Mucosa of rectum (tissue), 2 donors: ENCODE results near the gene MPO.

ENCODE experiments used
- H3K27ac ChIP-seq, 2 donors: one replicate each; pipeline ENCODE4 v1.7.0; 2013; ENCODE audit warnings: inconsistent platforms in 2 of 2, low read depth in 2 of 2, low read length in 2 of 2
- H3K27me3 ChIP-seq, 2 donors: one replicate each; pipeline ENCODE4 v1.7.0; 2013; ENCODE audit warnings: low read length in 2 of 2; ENCODE audit not compliant: control insufficient read depth in 2 of 2, insufficient read depth in 2 of 2
- H3K36me3 ChIP-seq, 2 donors: one replicate each; pipeline ENCODE4 v1.7.0; 2013; ENCODE audit warnings: low read length in 2 of 2; ENCODE audit not compliant: control insufficient read depth in 2 of 2, insufficient read depth in 2 of 2
- H3K4me1 ChIP-seq, 2 donors: one replicate each; pipeline ENCODE4 v1.7.0; 2013; ENCODE audit warnings: low read length in 2 of 2, mild to moderate bottlenecking in 1 of 2; ENCODE audit not compliant: control insufficient read depth in 2 of 2, insufficient read depth in 2 of 2
- H3K4me3 ChIP-seq, 2 donors: one replicate each; pipeline ENCODE4 v1.7.0; 2013; ENCODE audit warnings: low read length in 2 of 2
- H3K9ac ChIP-seq, 2 donors: one replicate each; pipeline ENCODE4 v1.7.0; 2013; ENCODE audit warnings: low read length in 2 of 2, low read depth in 1 of 2, mild to moderate bottlenecking in 1 of 2
- H3K9me3 ChIP-seq, 2 donors: one replicate each; pipeline ENCODE4 v1.7.0; 2013; ENCODE audit warnings: low read length in 2 of 2; ENCODE audit not compliant: control insufficient read depth in 2 of 2
- donor health status: healthy.
- donor health status: Normal muscosa, but diverticular disease.

Gene MPO

GRCh38 chr17:58269557-58270291, 11.0 kb downstream of the MPO start:
- Histone ChIP-seq H3K27ac (no peak overlapping the region), H3K9ac (no peak overlapping the region), H3K36me3 (no peaks in the 10 kb centered on the region), H3K27me3 (no peaks in the 10 kb centered on the region), H3K4me3 (no peak overlapping the region), H3K4me1 (no peaks in the 10 kb centered on the region), H3K9me3 (no peaks in the 10 kb centered on the region)

DNA sequence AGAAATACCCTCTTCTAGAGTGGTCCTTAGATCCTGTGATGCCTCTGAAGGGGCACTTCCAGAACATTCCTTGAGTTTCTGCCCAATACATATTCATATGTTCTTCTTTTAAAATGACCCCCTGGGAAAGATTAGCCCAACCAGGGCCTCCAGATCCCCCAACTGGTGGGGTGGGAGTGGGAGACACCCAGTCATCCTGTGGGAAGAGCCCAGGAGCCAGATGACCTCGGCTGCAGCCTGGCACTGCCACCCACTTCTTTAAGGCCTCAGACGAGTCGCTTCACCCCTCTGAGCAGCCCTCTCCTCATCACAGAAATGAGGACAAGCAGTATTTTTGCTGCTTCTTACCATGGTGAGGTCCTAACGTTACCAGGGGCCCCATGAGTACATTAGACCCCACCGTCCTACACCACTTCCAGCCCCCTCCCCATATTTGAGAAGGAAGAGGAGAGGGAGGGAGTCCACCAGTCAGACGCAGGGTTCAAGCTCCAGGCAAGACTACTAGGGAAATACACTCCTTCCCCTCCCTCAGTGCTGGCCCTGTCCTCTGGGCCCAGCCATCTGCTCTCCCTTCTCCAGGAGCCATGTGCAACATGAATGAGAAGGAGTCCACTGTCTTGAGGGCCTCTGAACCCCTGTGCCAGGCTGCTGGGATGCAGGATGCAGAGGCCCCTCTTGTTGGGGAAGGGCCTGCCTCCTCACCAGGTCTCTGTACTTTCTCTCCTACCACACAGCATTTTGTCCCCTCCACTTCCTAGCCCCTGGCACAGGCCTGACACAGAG, 11.8 kb downstream of the MPO start:
- no peak overlapping the region for H3K9ac ChIP-seq
- no peak overlapping the region for H3K27ac ChIP-seq
- no peaks in the 10 kb centered on the region for H3K36me3 ChIP-seq
- no peaks in the 10 kb centered on the region for H3K9me3 ChIP-seq
- no peak overlapping the region for H3K4me3 ChIP-seq
- H3K27me3 ChIP-seq = peaks cover under 1 to 2% of the 10 kb centered on the region in 2 donors
- H3K4me1 ChIP-seq = no peaks in the 10 kb centered on the region

- Histone ChIP-seq H3K4me3 (no peak overlapping the region), H3K9ac (no peak overlapping the region), H3K36me3 (no peaks in the 10 kb centered on the region), H3K9me3 (no peaks in the 10 kb centered on the region), H3K27me3 (peaks cover 5 to 7% of the 10 kb centered on the region in 2 donors), H3K27ac (no peak overlapping the region), H3K4me1 (no peaks in the 10 kb centered on the region)
Measured at GRCh38 chr17:58268326-58268725, 12.4 kb downstream of the MPO start.

- Histone ChIP-seq H3K9me3 (no peaks in the 10 kb centered on the region), H3K27ac (no peak overlapping the region), H3K4me3 (no peak overlapping the region), H3K27me3 (peaks cover 5 to 7% of the 10 kb centered on the region in 2 donors), H3K9ac (no peak overlapping the region), H3K36me3 (no peaks in the 10 kb centered on the region), H3K4me1 (no peaks in the 10 kb centered on the region)
Measured at GRCh38 chr17:58267347-58268324, 13.1 kb downstream of the MPO start.

DNA sequence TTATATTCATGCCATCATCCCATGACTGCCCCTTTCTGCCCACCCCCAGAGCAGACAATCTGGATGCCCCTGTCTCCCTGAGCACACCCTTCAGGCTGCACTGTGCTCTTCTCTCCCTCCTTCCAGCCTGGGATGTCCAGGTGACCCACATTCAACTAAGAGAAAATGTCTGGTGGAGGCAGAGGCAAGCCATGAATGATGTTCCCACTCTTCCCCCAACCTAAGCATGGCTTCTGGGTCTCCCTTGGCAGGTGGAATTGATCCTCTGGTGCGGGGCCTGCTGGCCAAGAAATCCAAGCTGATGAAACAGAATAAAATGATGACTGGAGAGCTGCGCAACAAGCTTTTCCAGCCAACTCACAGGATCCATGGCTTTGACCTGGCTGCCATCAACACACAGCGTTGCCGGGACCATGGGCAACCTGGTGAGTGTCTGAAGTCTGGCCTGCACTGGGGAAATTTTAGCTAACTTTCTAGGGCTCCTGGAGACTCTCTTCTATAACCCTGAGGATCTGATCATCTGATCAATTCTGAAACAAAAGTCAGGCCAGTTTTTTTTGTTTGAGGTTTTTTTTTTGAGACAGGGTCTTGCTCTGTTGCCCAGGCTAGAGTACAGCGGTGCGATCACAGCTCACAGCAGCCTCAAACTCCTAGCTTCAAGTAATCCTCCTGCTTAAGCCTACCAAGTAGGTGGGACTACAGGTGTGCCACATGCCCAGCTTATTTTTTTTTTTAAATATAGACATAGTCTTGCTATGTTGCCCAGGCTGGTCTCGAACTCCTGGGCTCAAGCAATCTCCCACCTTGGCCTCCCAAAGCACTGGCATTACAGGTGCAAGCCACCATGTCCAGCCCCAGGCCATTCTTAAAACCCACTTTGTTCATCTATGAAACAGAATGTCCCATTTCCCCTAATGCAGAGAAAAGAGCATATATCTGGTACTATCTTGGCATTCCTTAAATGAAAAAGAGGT, 14.5 kb downstream of the MPO start:
- Histone ChIP-seq H3K27me3 (peaks cover 10 to 12% of the 10 kb centered on the region in 2 donors), H3K4me1 (no peaks in the 10 kb centered on the region), H3K36me3 (no peaks in the 10 kb centered on the region), H3K9me3 (no peaks in the 10 kb centered on the region), H3K27ac (no peak overlapping the region), H3K9ac (no peak overlapping the region), H3K4me3 (no peak overlapping the region)

- Histone ChIP-seq H3K36me3 (no peaks in the 10 kb centered on the region), H3K27ac (no peak overlapping the region), H3K9ac (no peak overlapping the region), H3K4me3 (no peak overlapping the region), H3K27me3 (peaks cover 12 to 13% of the 10 kb centered on the region in 2 donors), H3K4me1 (no peaks in the 10 kb centered on the region), H3K9me3 (no peaks in the 10 kb centered on the region)
Measured at GRCh38 chr17:58265271-58265670, 15.5 kb downstream of the MPO start.

- H3K27ac ChIP-seq = no peak overlapping the region
- no peak overlapping the region for H3K4me3 ChIP-seq
- H3K9me3 ChIP-seq = no peaks in the 10 kb centered on the region
- H3K9ac ChIP-seq = no peak overlapping the region
- H3K36me3 ChIP-seq = no peaks in the 10 kb centered on the region
- peaks cover 12 to 13% of the 10 kb centered on the region in 2 donors for H3K27me3 ChIP-seq
- no peaks in the 10 kb centered on the region for H3K4me1 ChIP-seq
Measured at GRCh38 chr17:58264407-58265103, 16.2 kb downstream of the MPO start.

DNA sequence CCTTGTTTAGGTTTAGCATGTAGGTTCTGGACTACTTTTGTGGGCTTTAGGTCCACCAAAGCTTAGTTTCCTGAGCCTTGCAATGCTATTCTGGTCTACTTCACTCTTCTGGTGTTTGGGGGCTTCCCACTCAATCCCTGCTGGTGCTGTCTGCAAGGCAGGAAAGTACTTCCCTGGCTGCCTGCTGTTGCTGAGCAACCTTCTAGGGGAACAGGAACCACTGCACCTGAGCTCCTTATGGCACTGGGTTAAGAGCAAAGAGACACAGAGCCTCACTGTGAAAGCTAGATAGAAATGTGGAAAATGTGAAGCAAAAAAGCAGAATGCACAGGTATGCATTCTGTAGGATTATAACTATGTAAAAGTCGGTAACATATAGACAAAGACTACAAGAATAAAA, 17.0 kb downstream of the MPO start:
- no peaks in the 10 kb centered on the region for H3K9me3 ChIP-seq
- no peaks in the 10 kb centered on the region for H3K4me1 ChIP-seq
- no peak overlapping the region for H3K4me3 ChIP-seq
- no peaks in the 10 kb centered on the region for H3K36me3 ChIP-seq
- no peak overlapping the region for H3K27ac ChIP-seq
- no peak overlapping the region for H3K9ac ChIP-seq
- peaks cover 12 to 13% of the 10 kb centered on the region in 2 donors for H3K27me3 ChIP-seq

DNA sequence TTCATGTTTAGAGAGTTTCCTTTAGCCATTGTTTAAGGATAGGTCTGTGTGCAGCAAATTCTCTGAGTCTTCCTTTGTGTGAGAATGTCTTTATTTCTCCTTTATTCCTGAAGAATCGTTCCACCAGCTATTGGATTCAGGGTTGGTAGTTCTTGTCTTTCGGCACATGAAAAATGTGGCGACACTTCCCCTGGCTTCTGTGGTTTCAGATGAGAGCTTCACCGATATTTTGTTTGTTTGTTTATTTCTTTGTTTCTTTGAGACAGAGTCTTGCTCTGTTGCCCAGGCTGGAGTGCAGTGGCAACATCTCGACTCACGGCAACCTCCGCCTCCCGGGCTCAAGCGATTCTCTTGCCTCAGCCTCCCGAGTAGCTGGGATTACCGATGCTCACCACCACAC, 18.6 kb downstream of the MPO start:
- no peak overlapping the region for H3K9ac ChIP-seq

More for the DNA sequence above, 18.6 kb downstream of the MPO start:
- Histone ChIP-seq H3K4me1 (no peaks in the 10 kb centered on the region), H3K27ac (no peak overlapping the region), H3K9me3 (no peaks in the 10 kb centered on the region), H3K36me3 (no peaks in the 10 kb centered on the region), H3K27me3 (peaks cover 12 to 13% of the 10 kb centered on the region in 2 donors), H3K4me3 (no peak overlapping the region)
